ENCODE results near the gene MTMR2.
"Not testable (repeated sequence)": the region's sequence is repeated elsewhere in the genome, so short reads cannot be mapped to it uniquely, and the experiment has no call there.

The MTMR2 gene

GRCh38 chr11:95816037-95816436, 107.9 kb downstream of the MTMR2 start:
- DNase-seq (ENCODE audit: low read depth in 2 of 2), result no peak

GRCh38 chr11:95811052-95811451, 112.9 kb downstream of the MTMR2 start:
- DNase-seq (ENCODE audit: low read depth in 2 of 2), result not testable (repeated sequence)

- not testable (repeated sequence) for DNase-seq (ENCODE audit: low read depth in 2 of 2)
Observed at GRCh38 chr11:95806464-95806863, 117.4 kb downstream of the MTMR2 start.

- DNase-seq (ENCODE audit: low read depth in 2 of 2), result no peak
Observed at GRCh38 chr11:95805869-95806268, 118.0 kb downstream of the MTMR2 start.

- no peak for DNase-seq (ENCODE audit: low read depth in 2 of 2)
Observed at GRCh38 chr11:95803973-95804372, 119.9 kb downstream of the MTMR2 start.

GRCh38 chr11:95802806-95803205, 121.1 kb downstream of the MTMR2 start:
- DNase-seq (ENCODE audit: low read depth in 2 of 2), result no peak

GRCh38 chr11:95800438-95800837, 123.5 kb downstream of the MTMR2 start:
- no peak for DNase-seq (ENCODE audit: low read depth in 2 of 2)

- DNase-seq (ENCODE audit: low read depth in 2 of 2), result no peak
Observed at GRCh38 chr11:95799546-95799945, 124.4 kb downstream of the MTMR2 start.

GRCh38 chr11:95796501-95796900, 127.4 kb downstream of the MTMR2 start:
- DNase-seq (ENCODE audit: low read depth in 2 of 2), result no peak

- DNase-seq (ENCODE audit: low read depth in 2 of 2), result no peak
Observed at GRCh38 chr11:95795627-95796295, 128.1 kb downstream of the MTMR2 start.

GRCh38 chr11:95794086-95794485, 129.8 kb downstream of the MTMR2 start:
- DNase-seq (ENCODE audit: low read depth in 2 of 2), result no peak

- DNase-seq (ENCODE audit: low read depth in 2 of 2), result no peak
Observed at GRCh38 chr11:95793116-95793515, 130.8 kb downstream of the MTMR2 start.

GRCh38 chr11:95792700-95793099, 131.2 kb downstream of the MTMR2 start:
- DNase-seq (ENCODE audit: low read depth in 2 of 2), result no peak

GRCh38 chr11:95792200-95792599, 131.7 kb downstream of the MTMR2 start:
- DNase-seq (ENCODE audit: low read depth in 2 of 2), result no peak

GRCh38 chr11:95791709-95792033, 132.2 kb downstream of the MTMR2 start:
- no peak for DNase-seq (ENCODE audit: low read depth in 2 of 2)

- peak; percentile 41 to 45 for DNase-seq (ENCODE audit: low read depth in 2 of 2)
Observed at GRCh38 chr11:95790933-95791708, 132.8 kb downstream of the MTMR2 start.

GRCh38 chr11:95790123-95790932, 133.6 kb downstream of the MTMR2 start, which contains the start of gene CEP57:
TSS of gene CEP57 (plus strand) at chr11:95790498. CDS start at chr11:95790699, 201 bp downstream.
- DNase-seq (ENCODE audit: low read depth in 2 of 2), result peak; percentile 94 to 96

GRCh38 chr11:95789506-95790122, 134.3 kb downstream of the MTMR2 start, which contains the start of gene FAM76B:
TSS of gene FAM76B (minus strand) at chr11:95789782. CDS start at chr11:95789478, 304 bp downstream.
- DNase-seq (ENCODE audit: low read depth in 2 of 2), result peak; percentile 94 to 95

GRCh38 chr11:95788921-95789505, 134.9 kb downstream of the MTMR2 start:
- peak; percentile 10 to 11 for DNase-seq (ENCODE audit: low read depth in 2 of 2)
